MCF 10A (cell line): ENCODE results near the gene MED15. TPM values are rescaled to one million over a fixed set of nuclear protein-coding genes. Genes with fewer than 3 reads are reported as not detected.

ENCODE experiments used
- BruUV-seq: library from RNA; stranded (reverse); fragments of 400-500 nt; replicated peaks from 2 replicates; lab custom pipeline; 2021; lab: Mats Ljungman, UMichigan
- CTCF ChIA-PET: fragments of 300-600 bp; sonication (Branson Sonifier 250); formaldehyde crosslinking; extraction: SDS; loops from one replicate; lab custom pipeline; 2021; ENCODE audit warnings: antibody characterized with exemption, inconsistent platforms; lab: Yijun Ruan, JAX
- POLR2A ChIA-PET: fragments of 300-600, 350-650 bp; sonication (Branson Sonifier 250); formaldehyde crosslinking; extraction: SDS; loops from one replicate; lab custom pipeline; 2020; ENCODE audit warnings: antibody characterized with exemption, inconsistent platforms; lab: Yijun Ruan, JAX
- DNase-seq: peaks from one replicate; pipeline ENCODE4 v3.0.0-alpha.2; 2018; ENCODE audit not compliant: unreplicated experiment
- H3K27ac Mint-ChIP-seq: one replicate; pipeline ENCODE4 v1.8.0; 2022; ENCODE audit warnings: mild to moderate bottlenecking, low read depth, mixed read lengths; ENCODE audit not compliant: unreplicated experiment
- H3K27me3 Mint-ChIP-seq: one replicate; pipeline ENCODE4 v1.8.0; 2022; ENCODE audit warnings: mixed read lengths; ENCODE audit not compliant: insufficient read depth, unreplicated experiment
- H3K36me3 Mint-ChIP-seq: one replicate; pipeline ENCODE4 v1.8.0; 2022; ENCODE audit warnings: mild to moderate bottlenecking, moderate library complexity, mixed read lengths; ENCODE audit not compliant: insufficient read depth, unreplicated experiment
- H3K4me1 Mint-ChIP-seq: one replicate; pipeline ENCODE4 v1.8.0; 2022; ENCODE audit warnings: mixed read lengths; ENCODE audit not compliant: insufficient read depth, unreplicated experiment
- H3K4me3 Mint-ChIP-seq: one replicate; pipeline ENCODE4 v1.8.0; 2022; ENCODE audit warnings: mild to moderate bottlenecking, moderate library complexity, mixed read lengths; ENCODE audit not compliant: unreplicated experiment
- H3K9me3 Mint-ChIP-seq: one replicate; pipeline ENCODE4 v1.8.0; 2022; ENCODE audit warnings: mixed read lengths; ENCODE audit not compliant: unreplicated experiment
- CTCF ChIP-seq: fragments of 200-600 bp; IDR thresholded peaks from one replicate; pipeline ENCODE4 v1.8.0; 2022; ENCODE audit warnings: antibody characterized with exemption, mild to moderate bottlenecking; ENCODE audit not compliant: unreplicated experiment
- intact Hi-C: fragments of 100-400 bp; cut with micrococcal nuclease; formaldehyde crosslinking; loops from 2 replicates; pipeline ENCODE4 v1.14.1; 2022
- total RNA-seq: library from RNA; stranded (reverse); gene quantifications from 2 replicates; pipeline ENCODE4 v1.2.3, GENCODE V29; 2022

MED15 gene
- total RNA-seq, 1 experiment from 2014 or later: 122 TPM

GRCh38 chr22:20589614-20590476 is 82.4 kb downstream of the MED15 start:
- Mint-ChIP-seq H3K36me3 (peaks cover 21% of the 10 kb centered on the region), H3K27ac (no peak overlapping the region), H3K4me3 (no peak overlapping the region), H3K9me3 (no peaks in the 10 kb centered on the region), H3K27me3 (peaks cover 15% of the 10 kb centered on the region), H3K4me1 (peaks cover 7% of the 10 kb centered on the region)
- CTCF ChIA-PET: interaction anchor here (0.5 to 1.0 kb wide), 2 partner anchors 25 to 116 kb away, joined by 3 read pairs; no protein-coding TSS in a partner anchor
- TF ChIP-seq CTCF: no peak
- no peak for DNase-seq
- no TSS peak for BruUV-seq
- intact Hi-C loops: no loop called here
- POLR2A ChIA-PET: interaction anchor here (1.0 kb wide), 1 partner anchor 20 kb away, joined by 3 read pairs; no protein-coding TSS in a partner anchor

- ChIA-PET POLR2A (interaction anchor here (1.0 kb wide), 1 partner anchor 21 kb away, joined by 3 read pairs; no protein-coding TSS in a partner anchor), CTCF (interaction anchor here (0.7 to 1.0 kb wide), 2 partner anchors 26 to 355 kb away, joined by 3 read pairs; no protein-coding TSS in a partner anchor)
- Mint-ChIP-seq H3K9me3 (no peaks in the 10 kb centered on the region), H3K36me3 (peaks cover 14% of the 10 kb centered on the region), H3K27me3 (peaks cover 16% of the 10 kb centered on the region), H3K4me3 (no peak overlapping the region), H3K4me1 (no peaks in the 10 kb centered on the region), H3K27ac (no peak overlapping the region)
- no TSS peak for BruUV-seq
- intact Hi-C loops: no loop called here
- no peak for TF ChIP-seq CTCF
- no peak for DNase-seq
Measured at GRCh38 chr22:20590477-20591294, 83.3 kb downstream of the MED15 start.

- TF ChIP-seq CTCF: no peak
- peaks cover 16% of the 10 kb centered on the region for H3K27me3 Mint-ChIP-seq
- CTCF ChIA-PET: interaction anchor here (0.7 to 1.0 kb wide), 2 partner anchors 26 to 355 kb away, joined by 3 read pairs; no protein-coding TSS in a partner anchor
- H3K4me3 Mint-ChIP-seq: no peak overlapping the region
- peaks cover 9% of the 10 kb centered on the region for H3K36me3 Mint-ChIP-seq
- DNase-seq: no peak
- BruUV-seq: no TSS peak
- no peaks in the 10 kb centered on the region for H3K9me3 Mint-ChIP-seq
- intact Hi-C loops: no loop called here
- no peaks in the 10 kb centered on the region for H3K4me1 Mint-ChIP-seq
- POLR2A ChIA-PET: no interaction called here
- no peak overlapping the region for H3K27ac Mint-ChIP-seq
Measured at GRCh38 chr22:20591295-20591645, 83.9 kb downstream of the MED15 start.
